GM19099 (cell line): ENCODE results near the gene PSMB2.

Source experiments
- POLR2A ChIP-seq: IDR thresholded peaks from 3 replicates; pipeline ENCODE4 v1.6.1; 2011; ENCODE audit warnings: low read depth; ENCODE audit not compliant: insufficient read length; ENCODE audit errors: extremely low read depth

PSMB2 gene

DNA sequence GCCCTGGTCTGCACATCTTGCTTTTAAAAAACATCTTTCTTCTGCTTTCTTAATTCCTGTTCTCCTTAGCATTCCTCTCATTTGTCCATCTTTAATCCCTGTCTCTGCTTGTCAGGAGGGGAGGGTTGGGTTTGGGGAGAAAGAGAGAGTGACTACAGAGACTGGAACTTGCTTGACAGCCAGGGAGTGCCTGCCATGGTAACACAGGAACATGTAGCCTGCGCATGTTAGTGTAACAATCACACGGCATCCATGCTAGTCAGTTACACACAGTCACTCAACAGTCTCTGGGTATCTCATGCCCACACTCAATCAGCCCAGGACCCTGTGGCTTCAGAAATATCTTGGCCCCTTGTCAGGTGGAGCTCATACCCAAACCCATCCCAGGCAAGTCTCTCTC is 69.0 kb downstream of the PSMB2 start:
- no peak for TF ChIP-seq POLR2A

DNA sequence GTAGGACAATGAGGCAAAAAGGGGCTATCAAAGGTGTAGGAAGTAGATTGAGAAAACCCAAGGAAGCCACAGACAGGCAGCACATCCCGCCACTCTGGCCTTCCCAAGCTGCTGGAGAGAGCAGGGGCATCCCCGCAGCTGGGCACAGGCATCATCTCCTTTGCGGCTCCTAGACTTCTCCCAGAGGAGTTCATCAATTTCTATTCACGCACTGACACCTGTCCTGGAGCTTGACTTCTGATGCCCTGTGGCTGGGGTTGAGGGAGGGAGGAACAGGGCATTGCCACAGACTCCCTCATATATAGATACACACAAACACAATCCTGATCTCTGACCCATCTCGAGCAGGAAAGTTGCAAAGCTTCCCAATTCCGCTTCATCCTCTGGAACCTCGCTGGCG is 70.1 kb downstream of the PSMB2 start:
- no peak for TF ChIP-seq POLR2A

DNA sequence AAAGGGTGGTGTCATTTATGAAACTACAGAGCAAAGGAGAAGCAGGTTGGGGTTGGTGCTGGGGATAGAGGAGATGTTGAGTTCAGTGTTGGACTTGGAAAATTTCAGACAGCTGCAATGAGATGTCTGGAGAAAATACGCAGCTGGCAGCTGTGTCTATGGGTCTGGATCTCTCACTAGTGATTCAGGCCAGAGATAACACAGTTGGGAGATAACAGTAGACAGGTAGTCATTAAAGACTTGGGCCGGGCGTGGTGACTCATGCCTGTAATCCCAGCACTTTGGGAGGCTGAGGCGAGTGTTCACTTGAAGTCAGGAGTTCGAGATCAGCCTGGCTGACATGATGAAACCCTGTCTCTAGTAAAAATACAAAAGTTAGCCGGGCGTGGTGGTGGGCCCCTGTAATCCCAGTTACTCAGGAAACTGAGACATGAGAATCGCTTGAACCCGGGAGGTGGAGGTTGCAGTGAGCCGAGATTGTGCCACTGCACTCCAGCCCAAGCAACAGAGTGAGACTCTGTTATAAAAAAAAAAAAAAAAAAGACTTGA is 70.7 kb downstream of the PSMB2 start:
- no peak for TF ChIP-seq POLR2A

DNA sequence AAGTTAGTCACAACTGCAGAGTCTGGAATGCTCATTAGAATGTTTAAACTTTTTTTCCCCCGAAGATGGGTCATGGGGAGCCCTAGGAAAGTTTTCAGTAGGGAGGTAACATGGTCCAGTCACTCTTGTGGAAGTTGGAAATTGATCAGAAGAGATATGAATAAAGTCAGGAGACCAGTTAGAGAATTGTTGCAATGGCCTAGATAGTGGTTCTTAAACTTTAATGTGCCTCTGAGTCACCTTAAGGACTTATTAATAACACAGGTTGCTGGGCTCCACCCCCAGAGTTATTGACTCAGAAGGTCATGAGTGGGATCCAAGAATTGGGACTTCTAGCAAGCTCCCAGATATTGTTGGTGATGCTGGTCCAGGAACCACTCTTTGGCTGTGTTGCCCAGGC is 71.4 kb downstream of the PSMB2 start:
- no peak for TF ChIP-seq POLR2A

DNA sequence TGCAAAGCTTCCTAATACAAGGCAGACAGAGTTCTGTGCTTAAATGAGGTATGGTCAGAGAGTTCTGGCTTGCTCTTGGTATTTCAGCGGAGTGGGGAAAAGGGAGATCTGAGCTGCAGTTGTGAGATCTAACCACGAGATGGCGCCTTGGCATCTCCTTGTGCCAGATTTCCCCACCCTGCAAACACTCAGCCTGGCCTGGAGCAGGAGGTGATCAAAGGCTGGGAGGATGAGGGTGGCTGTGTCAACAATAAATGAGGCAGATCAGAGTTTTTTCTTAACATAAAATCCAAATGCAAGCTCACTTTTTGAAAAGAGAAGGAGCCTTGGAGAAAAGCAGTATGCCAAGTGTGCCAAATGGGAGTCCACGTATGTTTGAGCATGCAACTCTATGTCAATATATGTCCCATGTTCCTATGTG is 72.3 kb downstream of the PSMB2 start:
- TF ChIP-seq POLR2A, result no peak

DNA sequence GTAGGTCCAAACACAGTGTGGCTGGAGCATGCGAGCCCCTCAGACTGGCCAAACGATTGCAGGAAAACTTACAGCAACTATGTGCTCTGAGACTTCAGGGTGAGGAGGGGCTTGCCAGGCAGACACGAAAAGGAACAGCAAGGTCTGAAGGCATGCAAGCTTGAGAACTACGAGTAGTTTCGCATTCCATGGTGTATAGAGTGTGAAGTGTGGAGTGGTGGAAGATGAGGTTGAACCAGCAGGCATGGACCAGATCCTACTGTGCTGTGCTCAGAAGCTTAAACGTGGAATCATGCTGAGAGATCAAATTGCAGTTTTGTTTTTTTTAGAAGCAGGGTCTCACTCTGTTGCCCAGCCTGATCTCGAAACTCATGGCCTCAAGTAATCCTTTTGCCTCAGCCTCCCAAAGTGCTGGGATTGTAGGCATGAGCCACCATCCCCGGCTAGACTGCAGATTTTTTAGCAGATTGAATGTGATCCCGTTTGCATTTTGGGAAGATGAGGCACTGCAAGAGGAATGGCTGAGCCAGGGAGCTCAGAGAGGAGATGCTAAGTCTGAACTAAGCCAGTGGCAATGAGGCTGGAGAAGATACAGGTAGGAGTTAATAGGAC is 73.3 kb downstream of the PSMB2 start:
- TF ChIP-seq POLR2A, result no peak

DNA sequence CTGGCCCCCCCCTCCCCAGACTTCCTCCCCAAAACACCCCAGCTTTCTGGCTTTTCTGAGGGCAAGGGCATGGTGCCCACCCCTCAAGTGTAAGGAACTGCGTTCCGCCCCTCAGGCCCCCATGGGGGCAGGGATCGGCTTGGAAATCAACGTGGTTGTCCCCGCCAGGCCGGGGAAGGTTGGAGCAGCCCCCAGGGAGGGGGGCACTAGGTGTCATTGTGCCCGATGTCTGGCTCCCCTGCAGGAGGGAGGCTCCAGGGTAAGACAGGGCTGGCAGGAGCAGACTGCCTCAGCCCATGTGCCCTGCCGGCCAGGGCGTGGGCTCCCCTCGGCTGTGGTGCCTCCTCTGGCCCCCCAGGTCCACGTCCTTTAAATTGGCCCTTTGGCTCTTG is 75.6 kb downstream of the PSMB2 start:
- TF ChIP-seq POLR2A, result no peak

DNA sequence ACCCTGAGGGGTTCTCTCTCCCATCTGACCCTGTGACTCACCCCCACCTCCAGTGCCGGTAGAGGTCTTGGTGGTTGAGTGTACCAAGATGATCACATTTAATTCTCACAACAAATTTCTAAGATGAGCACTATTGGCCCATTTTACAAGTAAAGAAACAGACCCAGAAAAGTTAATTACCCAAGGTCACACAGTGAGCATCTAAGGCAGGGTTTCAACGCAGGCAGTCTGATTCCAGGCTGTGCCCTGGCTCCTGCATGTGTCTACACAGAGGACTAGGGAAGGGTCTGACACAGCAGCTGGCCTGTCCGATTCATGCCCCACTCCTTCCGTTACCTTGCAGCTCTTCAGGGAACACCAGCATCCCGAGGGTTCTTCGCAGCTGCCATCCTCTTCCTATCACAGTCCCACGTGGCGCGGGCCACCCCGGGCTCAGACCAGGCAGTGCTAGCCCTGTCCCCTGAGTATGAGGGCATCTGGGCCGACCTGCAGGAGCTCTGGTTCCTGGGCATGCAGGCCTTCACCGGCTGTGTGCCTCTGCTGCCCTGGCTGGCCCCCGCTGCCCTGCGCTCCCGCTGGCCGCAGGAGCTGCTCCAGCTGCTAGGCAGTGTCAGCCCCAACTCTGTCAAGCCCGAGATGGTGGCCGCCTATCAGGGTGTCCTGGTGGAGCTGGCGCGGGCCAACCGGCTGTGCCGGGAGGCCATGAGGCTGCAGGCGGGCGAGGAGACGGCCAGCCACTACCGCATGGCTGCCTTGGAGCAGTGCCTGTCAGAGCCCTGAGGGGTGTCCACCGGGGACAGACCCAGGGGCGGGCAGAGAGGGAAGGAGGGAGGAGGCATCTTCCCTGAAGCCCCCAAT is 76.2 kb downstream of the PSMB2 start:
- no peak for TF ChIP-seq POLR2A

DNA sequence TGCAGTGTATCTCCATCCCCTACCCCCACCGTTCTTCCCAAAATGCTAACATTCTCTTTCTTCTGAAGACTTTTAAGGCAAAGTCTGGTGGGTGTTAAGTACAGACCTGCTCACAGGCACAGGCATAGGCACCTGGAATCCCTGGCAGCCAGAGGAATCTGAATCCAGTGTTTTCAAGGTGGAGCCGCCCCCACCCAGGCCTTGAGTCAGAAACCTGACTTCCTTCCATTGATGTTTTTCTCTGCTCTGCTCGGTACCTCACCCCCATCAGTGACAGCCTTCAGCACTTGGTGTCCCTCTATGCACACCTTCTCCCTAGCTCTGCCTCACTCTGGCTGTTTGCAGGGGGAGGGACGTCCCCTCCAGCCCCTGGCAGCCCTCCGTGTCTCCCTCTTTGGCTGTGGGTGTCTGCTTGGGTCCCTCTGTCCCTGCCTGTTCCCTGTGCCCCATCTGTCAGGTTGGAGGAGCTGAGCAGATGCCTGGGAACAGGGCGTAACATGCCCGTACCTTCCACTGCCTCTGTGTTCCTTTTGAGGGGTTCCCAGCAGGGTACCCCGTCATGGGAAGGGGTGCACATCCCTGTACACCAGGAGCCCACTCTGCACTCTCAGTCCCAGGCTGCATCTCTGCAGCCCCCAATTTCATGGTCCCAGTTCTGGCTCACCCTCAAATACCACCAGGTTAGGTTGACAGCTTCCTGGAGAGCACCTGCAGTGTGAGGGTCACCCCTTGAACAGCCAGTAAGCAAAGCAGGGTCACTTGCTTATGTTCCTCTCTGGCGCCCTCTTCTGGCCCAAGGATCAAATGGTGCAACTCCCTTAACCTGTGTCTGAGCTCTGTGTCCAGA is 77.1 kb downstream of the PSMB2 start:
- TF ChIP-seq POLR2A, result no peak

DNA sequence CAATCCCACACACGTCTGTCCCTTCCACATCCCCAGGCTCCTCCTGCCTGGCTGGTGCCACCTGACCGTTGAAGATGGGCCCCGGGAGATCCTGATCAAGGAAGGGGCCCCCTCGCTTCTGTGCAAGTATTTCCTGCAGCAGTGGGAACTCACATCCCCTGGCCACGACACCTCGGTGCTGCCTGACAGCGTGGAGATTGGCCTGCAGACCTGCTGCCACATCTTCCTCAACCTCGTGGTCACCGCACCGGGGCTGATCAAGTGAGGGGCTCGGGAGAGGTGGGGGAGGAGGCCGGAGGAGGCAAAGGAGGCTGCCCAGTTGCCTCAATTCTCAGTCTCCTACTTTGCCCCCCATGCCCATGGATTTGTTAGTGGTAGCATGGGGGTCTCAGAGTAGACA is 78.2 kb downstream of the PSMB2 start:
- TF ChIP-seq POLR2A, result no peak

DNA sequence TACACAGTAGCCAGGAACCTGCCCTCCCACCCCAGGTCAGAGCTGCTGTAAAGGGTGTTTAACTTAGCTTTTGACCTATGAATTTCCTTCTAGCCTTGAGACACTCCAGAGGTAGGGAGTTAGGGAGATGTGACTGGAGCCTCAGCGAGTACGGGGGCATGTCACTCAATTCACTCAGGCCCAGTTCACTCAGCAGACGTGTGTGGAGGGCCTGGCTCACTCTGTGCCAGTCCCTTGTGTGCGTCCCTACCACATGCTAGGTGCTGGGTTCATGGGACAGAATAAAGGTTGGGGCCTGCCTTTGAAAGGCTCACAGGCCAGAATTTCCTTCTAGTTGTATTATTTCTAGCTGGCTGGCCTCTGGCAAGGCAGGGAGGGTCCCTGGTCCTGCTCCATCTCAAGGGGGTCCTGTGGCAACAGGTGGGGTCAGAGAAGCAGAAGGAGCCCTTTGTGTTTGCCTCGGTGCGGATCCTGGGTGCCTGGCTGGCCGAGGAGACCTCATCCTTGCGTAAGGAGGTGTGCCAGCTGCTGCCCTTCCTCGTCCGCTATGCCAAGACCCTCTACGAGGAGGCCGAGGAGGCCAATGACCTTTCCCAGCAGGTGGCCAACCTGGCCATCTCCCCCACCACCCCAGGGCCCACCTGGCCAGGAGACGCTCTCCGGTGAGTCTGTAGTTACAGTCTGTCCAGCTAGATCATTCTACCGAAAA is 79.2 kb downstream of the PSMB2 start:
- TF ChIP-seq POLR2A, result no peak

DNA sequence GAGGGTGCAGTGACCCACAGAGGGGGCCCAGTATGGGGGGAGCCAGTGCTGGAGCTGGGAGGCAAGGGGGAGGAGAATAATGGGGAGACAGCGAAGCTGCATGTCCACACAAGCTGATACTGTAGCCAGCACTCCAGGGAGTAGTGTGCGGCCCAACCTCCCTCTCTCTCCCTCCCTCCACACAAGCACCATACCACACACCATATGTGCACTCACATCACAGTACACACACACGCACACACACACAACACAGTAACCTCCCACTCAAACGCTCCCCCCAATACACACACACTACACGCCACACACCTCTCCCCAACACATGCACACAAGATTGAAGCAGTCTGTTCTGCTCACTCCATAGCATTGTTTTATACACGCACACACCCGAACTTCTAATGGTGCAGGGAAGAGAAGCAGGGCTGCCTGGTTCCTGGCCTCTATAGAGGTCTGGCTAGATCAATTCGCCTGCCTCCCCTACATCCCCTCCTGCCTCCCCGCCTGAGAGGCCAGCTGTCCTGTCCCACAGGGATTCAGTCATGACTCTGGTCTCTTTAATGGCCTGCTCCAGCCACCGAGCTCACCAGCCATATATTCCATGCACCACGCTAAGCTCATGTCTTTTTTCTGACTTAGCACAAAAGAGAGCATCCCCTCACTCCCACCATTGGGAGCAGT is 79.9 kb downstream of the PSMB2 start:
- TF ChIP-seq POLR2A, result no peak

DNA sequence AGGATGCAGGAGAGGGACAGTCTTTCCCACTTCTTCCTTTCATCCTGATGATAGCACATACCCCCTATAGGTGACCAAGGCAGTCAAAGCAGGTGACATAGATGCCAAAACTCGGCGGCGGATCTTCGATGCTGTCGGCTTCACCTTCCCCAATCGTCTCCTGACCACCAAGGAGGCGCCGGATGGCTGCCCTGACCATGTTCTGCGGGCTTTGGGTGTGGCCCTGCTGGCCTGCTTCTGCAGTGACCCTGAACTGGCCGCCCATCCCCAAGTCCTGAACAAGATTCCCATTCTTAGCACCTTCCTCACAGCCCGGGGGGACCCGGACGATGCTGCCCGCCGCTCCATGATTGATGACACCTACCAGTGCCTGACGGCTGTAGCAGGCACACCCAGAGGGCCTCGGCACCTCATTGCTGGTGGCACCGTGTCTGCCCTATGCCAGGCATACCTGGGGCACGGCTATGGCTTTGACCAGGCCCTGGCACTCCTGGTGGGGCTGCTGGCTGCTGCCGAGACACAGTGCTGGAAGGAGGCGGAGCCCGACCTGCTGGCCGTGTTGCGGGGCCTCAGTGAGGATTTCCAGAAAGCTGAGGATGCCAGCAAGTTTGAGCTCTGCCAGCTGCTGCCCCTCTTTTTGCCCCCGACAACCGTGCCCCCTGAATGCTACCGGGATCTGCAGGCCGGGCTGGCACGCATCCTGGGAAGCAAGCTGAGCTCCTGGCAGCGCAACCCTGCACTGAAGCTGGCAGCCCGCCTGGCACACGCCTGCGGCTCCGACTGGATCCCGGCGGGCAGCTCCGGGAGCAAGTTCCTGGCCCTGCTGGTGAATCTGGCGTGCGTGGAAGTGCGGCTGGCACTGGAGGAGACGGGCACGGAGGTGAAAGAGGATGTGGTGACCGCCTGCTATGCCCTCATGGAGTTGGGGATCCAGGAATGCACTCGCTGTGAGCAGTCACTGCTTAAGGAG is 80.8 kb downstream of the PSMB2 start:
- no peak for TF ChIP-seq POLR2A
